ENCODE measurements around the gene GPRC5A. TPM values are rescaled to one million over a fixed set of nuclear protein-coding genes. Genes with fewer than 3 reads are reported as not detected.

GPRC5A gene
- total RNA-seq, 1 donor from 2014 or later: not detected

DNA sequence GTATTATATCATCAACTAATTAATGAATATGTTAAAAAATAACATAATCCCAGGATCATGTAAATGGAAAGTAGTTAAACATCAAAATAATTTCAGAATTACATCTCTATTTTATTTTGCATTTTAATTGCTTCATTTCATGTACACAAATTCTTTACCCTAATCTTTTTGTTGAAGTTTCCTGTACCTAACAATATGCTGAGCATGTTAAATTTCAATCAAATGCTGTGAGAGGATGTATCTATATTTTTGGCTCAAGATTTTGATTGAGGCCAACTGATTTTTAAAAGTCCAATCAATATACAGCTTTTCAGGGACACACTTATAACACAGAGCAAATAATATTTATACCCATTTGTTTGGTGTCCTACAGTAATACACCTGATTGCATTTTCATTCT lies 54.2 kb downstream of the GPRC5A start:
- no peak overlapping the region for H3K27ac Mint-ChIP-seq (ENCODE audit: unreplicated experiment)
- TF ChIP-seq, protein P1, sequence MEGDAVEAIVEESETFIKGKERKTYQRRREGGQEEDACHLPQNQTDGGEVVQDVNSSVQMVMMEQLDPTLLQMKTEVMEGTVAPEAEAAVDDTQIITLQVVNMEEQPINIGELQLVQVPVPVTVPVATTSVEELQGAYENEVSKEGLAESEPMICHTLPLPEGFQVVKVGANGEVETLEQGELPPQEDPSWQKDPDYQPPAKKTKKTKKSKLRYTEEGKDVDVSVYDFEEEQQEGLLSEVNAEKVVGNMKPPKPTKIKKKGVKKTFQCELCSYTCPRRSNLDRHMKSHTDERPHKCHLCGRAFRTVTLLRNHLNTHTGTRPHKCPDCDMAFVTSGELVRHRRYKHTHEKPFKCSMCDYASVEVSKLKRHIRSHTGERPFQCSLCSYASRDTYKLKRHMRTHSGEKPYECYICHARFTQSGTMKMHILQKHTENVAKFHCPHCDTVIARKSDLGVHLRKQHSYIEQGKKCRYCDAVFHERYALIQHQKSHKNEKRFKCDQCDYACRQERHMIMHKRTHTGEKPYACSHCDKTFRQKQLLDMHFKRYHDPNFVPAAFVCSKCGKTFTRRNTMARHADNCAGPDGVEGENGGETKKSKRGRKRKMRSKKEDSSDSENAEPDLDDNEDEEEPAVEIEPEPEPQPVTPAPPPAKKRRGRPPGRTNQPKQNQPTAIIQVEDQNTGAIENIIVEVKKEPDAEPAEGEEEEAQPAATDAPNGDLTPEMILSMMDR (conservative IDR thresholded peaks at IDR 0.05): no peak
- DNase-seq (ENCODE audit: low read depth, low spot score): no peak
- H3K36me3 Mint-ChIP-seq (ENCODE audit: low read depth): peaks cover 7% of the 10 kb centered on the region
- no peak overlapping the region for H3K4me3 Mint-ChIP-seq
- peaks cover 7% of the 10 kb centered on the region for H3K4me1 Mint-ChIP-seq
- H3K9me3 Mint-ChIP-seq: no peaks in the 10 kb centered on the region
- H3K27me3 Mint-ChIP-seq (ENCODE audit: low read depth): peaks cover 3% of the 10 kb centered on the region

GRCh38 chr12:12946686-12947355 lies 55.5 kb downstream of the GPRC5A start:
- peaks cover 7% of the 10 kb centered on the region for H3K36me3 Mint-ChIP-seq (ENCODE audit: low read depth)
- DNase-seq (ENCODE audit: low read depth, low spot score): no peak
- H3K9me3 Mint-ChIP-seq: no peaks in the 10 kb centered on the region
- H3K27me3 Mint-ChIP-seq (ENCODE audit: low read depth): peaks cover 3% of the 10 kb centered on the region
- TF ChIP-seq, protein P1 (conservative IDR thresholded peaks at IDR 0.05): no peak
- peaks cover 7% of the 10 kb centered on the region for H3K4me1 Mint-ChIP-seq
- H3K27ac Mint-ChIP-seq (ENCODE audit: unreplicated experiment): no peak overlapping the region
- H3K4me3 Mint-ChIP-seq: no peak overlapping the region

DNA sequence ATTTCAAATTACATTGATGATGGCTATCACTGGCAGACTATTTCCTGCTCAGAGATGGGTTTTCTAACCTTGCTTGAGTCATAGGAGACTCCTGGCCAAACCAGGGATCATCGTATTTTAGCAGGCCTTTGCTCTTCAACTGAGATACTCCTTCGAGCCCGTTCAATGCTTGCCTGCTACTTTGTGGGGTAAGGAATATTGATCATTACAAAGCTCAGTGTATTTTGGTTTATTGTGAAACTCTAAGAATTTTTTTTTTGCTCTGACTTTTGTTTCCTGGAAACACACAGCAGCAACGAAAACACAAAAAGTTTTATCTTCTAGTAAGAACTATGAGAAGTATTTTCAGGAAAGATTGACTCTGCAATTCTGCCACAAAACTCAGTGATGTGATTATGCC lies 56.5 kb downstream of the GPRC5A start:
- DNase-seq (ENCODE audit: low read depth, low spot score): no peak
- H3K9me3 Mint-ChIP-seq: no peaks in the 10 kb centered on the region
- peaks cover 7% of the 10 kb centered on the region for H3K4me1 Mint-ChIP-seq
- H3K4me3 Mint-ChIP-seq: no peak overlapping the region
- peaks cover 7% of the 10 kb centered on the region for H3K36me3 Mint-ChIP-seq (ENCODE audit: low read depth)
- H3K27ac Mint-ChIP-seq (ENCODE audit: unreplicated experiment): no peak overlapping the region
- TF ChIP-seq, protein P1 (conservative IDR thresholded peaks at IDR 0.05): no peak
- H3K27me3 Mint-ChIP-seq (ENCODE audit: low read depth): peaks cover 3% of the 10 kb centered on the region

- Mint-ChIP-seq H3K27me3 (ENCODE audit: low read depth) (no peaks in the 10 kb centered on the region), H3K27ac (ENCODE audit: unreplicated experiment) (no peak overlapping the region), H3K36me3 (ENCODE audit: low read depth) (peaks cover 7% of the 10 kb centered on the region), H3K4me1 (peaks cover 7% of the 10 kb centered on the region), H3K9me3 (no peaks in the 10 kb centered on the region), H3K4me3 (no peak overlapping the region)
- TF ChIP-seq, protein P1 (conservative IDR thresholded peaks at IDR 0.05): no peak
- no peak for DNase-seq (ENCODE audit: low read depth, low spot score)
Observed at GRCh38 chr12:12951504-12951903, 60.1 kb downstream of the GPRC5A start.

DNA sequence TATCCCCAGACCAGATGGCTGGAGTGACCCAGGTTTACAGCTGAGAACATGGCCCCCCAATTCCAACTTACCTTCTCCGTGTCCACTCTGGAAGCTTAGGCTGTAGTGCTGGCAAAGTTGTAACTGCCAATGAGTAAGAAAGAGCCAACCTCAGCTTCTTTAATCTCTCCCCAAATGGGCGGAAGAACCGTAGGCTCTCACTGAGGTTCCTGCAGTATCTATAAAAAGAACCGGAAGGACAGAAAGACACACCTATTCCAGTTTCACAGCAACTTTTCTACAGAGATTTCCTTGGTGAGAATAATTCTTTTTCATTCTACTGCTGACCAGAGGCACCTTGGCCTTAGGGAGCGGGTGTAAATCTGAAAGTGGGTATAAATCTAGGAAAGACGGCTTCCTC lies 60.7 kb downstream of the GPRC5A start, which contains the start of gene GPRC5D:
TSS of gene GPRC5D (minus strand) at position 135 of the 400 bp plus-strand sequence. CDS start 1,786 bp downstream, outside the sequence.
- Mint-ChIP-seq H3K36me3 (ENCODE audit: low read depth) (peaks cover 7% of the 10 kb centered on the region), H3K4me1 (peaks cover 2% of the 10 kb centered on the region), H3K27ac (ENCODE audit: unreplicated experiment) (peak within 1 kb of the TSS; percentile 19), H3K9me3 (no peaks in the 10 kb centered on the region), H3K27me3 (ENCODE audit: low read depth) (no peaks in the 10 kb centered on the region), H3K4me3 (no peak within 1 kb of the TSS)
- DNase-seq (ENCODE audit: low read depth, low spot score): no peak
- TF ChIP-seq, protein P1 (conservative IDR thresholded peaks at IDR 0.05): no peak

Measured in neural crest cell (in vitro differentiated cells).